Activated T-helper 1 cell treated with Interleukin-2 at 50 U/mL for 16 hours (primary cell): ENCODE results near the gene TNIP1.

Experiments used
- DNase-seq: peaks from one replicate; pipeline ENCODE4 v3.0.0-alpha.2; 2020; ENCODE audit warnings: low read depth

Gene TNIP1, protein sequence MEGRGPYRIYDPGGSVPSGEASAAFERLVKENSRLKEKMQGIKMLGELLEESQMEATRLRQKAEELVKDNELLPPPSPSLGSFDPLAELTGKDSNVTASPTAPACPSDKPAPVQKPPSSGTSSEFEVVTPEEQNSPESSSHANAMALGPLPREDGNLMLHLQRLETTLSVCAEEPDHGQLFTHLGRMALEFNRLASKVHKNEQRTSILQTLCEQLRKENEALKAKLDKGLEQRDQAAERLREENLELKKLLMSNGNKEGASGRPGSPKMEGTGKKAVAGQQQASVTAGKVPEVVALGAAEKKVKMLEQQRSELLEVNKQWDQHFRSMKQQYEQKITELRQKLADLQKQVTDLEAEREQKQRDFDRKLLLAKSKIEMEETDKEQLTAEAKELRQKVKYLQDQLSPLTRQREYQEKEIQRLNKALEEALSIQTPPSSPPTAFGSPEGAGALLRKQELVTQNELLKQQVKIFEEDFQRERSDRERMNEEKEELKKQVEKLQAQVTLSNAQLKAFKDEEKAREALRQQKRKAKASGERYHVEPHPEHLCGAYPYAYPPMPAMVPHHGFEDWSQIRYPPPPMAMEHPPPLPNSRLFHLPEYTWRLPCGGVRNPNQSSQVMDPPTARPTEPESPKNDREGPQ

DNA sequence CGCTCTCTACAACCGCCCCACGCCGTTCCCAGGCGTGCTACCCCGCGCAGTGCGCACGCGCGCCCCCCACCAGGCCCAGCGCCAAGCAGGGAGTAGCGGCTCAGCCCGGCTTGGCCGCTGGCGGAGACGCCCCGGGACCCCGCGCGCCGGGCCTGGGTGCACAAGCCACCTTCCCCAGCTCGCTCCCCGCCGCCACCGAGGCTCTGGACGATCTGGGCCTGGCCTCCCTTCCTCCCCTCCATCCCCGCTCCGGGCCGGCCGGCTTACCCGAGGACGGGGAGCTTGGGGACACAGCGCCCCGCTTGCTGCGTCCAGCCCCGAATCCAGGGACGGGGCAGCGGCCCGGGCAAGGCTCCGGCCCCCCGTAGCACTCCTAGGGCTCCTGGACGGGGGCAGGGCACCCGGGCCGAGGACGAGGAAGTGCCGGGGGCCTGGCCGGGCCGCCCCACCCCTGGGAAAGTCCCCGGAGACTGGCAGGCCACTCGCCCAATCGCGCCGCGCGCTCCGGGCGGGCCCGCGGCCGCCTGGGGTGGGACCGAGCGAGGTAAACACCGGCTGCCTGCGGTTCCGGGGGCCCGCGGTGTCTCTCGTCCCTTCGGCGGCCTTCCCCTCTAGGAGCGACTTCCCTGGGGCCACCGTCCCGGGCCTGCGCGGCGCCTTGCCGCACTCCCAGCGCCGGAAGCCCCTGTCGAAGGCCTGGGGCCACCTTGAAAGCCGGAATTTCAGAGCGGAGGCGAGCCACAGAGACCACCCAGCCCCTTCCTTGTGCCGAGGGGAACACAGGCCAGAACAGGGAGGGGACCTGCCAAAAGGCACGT is at the start of gene TNIP1:
TNIP1 (minus strand) TSS at position 422 of the 818 bp plus-strand sequence. CDS start 15,939 bp downstream, outside the sequence.
- peak; percentile 92 for DNase-seq

DNA sequence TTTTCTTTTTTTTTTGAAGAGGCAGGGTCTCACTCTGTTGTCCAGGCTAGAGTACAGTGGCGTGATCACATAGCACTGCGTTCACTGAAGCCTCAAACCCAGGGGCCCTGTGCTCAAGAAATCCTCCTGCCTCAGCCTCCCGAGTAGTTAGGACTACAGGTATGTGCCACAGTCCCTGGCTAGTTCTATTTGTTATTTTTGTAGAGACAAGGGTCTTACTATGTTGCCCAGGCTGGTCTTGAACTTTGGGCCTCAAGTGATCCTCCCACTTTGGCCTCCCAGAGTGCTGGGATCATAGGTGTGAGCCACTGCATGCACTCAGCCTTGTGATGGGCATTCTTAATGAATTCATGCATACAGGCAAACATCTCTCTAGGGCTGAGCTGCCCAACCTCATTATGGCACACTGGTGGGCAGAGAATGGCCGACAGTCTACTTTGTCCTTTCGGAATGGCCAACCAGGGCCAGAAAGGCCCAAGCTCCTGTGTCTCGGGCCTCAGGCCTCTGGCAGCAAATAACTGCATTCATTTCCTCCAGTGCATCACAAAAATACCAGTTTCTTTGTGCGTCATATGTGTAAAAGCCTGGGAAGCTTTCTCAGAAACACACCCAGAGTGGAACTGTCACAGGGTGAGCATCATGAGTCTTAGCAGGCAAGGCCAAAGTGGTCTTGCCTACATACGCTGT is 49.5 kb upstream of the TNIP1 start:
- no peak for DNase-seq

DNA sequence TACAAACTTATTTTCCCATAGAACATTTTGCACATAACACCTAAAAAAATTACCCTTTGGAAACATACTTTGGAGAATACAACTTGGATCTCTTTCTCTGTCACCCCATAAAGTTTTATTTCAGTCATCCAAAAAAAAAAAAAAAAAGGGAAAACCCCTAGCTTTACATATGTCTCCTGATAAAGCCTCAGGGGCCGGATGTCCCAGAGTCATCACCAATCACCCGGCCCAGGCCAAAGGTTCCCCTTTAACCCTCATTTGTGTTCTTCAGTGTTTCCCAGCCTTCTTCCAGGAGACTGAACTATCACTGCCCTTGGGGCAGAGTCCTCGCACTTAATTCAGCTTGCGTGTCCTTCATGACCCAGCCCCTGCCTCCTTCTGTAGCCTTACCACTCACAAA is 48.0 kb upstream of the TNIP1 start:
- no peak for DNase-seq

DNA sequence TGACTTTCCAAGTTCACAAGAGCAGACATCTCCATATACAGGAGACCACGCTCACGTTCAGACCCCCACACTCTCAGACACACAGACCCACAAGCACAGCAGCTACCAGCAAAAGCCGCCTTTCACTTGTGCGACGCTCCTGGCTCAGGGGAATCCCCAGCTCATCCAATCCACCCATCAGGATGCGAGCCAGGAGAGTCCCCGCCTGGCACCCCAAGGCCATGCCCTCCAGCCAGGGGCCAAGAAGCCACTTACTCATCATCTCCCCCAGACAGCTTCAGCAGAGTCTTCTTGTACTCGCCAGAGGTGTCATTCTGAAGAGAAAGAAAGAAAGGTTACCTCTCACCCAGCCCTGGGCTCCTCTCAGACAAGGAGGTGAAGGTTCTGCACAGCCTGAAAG is 47.1 kb upstream of the TNIP1 start:
- no peak for DNase-seq

DNA sequence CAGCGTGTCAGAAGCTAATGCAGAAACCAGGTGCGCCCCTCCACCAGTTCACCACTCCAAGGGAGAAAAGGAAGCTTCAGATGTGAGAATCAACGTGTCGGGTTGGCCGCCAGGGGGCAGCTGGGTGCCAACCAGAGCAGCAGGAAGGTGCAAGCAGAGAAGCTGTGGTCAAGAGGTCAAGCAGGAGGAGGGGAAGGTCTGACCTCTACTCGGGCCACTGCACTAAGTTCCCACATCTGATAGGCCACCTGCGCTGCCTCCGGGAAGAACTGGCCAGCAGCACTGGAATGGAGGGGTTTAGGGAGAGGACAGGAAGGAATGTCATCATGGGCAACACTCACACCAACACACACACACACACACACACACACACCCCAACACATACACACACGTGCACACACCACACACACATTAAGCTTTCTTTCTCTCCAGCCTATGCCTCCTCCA is 45.4 kb upstream of the TNIP1 start:
- peak; percentile 44 for DNase-seq

DNA sequence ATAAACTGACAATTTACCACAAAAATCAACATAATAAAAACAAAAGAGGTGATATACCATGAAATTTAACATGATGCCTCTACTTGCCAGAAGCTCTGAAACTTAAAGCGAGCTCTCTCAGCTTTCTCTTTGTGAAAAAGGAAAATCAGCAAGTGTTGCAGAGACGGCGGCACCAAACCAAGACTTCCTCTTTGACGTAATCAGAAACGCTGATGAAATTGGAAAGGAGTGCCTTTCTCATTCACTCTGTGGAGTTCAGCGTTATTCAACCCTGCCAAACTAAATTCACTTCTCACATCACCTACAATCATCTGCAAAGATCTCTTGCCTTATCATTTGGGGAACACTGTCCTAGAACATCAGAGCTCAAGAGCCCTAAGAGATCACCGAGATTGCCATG is 44.6 kb upstream of the TNIP1 start:
- no peak for DNase-seq

DNA sequence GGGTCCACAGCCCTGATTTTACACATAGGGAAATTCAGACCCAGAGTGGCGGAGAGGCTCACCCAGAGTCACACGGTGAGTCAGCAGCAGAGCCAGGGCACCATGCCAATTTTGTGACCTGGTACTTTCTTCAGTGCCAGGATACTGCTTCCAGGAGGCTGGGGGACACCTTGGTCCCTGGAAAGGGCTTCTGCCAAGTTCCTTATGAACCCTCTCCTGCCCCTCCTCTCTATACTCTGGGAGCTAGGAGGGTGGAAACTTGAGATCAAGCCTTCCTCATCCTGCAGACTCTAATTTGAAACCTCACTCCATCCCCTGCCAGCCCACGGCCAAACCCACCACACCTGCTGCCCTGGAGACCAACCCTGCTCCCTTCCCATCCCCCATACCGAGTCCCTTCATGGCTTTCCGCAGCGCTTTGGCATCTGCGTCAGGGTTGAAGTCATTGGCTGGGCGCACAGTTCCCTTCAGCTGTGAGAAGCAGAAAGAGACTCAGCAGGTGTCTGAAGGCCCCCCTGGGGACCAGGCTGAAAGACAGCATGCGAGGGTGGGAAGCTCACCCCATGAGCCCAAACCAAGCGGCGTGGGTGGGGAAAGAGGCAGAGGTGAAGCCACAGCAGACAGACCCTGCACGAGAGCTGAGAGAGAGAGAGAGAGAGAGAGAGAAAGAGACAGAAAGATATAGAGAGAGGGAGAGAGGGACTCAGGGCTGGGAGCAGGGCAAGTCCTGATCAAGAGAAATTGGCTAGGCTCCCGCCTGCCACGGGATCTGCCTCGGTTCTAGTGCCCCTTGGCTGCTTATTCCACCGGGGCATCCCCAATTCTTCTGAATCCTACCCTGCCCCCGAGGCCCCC is 43.3 kb upstream of the TNIP1 start:
- no peak for DNase-seq

DNA sequence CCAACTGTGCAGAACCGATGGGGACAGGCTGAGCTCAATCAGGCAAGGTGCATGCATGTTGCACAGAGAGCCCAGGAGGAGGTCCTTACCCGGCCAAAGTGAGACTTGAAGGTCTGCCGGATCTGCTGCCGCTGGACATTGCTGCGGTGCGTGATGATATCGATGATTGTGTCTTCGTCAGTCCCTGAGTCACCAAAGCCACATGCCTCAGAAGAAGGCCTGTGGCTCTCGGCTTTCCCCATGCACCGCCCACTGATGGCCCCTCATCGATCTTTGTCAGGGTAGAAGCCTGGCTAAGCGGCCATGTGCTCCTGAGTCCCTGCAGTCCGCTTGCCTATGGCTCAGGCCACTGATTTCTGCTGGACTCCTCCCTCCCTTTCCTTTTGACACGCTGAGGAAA is 42.0 kb upstream of the TNIP1 start:
- DNase-seq = no peak

DNA sequence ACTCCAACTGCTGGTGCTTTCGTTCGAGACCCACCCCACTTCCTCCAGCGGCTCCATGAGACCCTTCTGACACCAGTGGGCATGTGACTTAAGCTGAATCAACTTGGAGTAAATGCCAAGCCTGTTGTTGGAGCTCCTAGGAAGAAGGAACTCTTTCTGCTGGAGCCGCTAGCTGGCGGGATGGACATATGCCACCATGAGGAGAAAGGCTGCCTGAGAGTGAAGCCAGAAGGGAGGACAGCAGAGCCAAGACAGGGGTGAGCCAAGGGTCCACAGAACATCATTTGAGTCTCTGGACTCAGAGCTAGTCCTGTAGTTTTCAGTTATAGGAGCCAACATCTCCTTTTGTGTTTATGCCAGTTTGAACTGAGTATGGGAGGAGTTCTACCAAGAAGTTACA is 40.8 kb upstream of the TNIP1 start:
- DNase-seq = no peak

DNA sequence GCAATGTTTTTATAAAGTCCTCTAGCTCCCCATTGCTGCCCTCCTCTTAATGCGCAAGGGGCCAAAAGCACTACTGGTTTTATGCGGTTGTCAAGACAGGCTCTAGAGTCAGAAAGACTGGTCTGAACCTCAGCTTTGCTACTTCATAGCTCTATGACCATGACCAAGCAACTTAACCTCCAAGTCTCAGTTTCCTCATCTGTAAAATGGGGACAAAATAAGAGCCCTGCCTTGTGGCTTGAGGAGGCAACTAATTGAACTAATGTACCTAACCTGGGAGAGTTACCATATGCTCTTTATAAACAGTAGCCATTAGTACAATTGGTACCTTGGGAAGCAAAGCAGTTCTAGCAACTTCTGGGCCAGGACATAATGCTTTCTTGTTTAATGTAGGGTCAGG is 40.3 kb upstream of the TNIP1 start:
- no peak for DNase-seq

DNA sequence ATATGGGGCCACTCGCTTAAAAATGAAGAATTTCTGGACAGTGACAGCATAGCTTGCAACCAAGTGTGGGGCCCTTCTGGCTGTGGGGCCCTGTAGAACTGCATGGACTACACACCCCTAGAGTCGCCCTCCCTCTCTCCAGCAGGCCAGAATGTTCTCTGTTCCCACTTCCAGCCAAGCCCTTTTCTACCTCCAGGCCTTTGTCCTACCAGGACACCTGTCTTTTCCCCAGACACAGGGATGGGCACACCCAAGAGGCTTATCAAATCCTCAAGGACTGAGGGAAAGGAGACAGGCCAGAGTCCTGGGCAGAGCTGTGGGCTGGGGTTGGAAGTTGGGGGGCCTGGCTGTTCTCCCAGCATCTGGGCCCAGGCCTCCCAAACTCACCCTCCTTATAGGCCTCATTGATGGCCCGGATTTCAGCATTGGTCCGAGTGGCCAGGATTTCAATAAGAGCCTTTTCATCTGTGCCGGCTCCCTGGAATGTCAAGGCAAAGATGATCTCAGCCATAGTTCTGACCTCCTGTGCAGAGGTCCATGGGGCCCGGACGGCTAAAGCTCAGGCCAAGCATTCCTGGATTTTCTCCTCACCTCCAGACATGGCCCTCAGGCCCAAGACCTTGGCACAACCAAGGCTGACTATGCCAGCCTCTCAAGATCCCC is 38.2 kb upstream of the TNIP1 start:
- no peak for DNase-seq

DNA sequence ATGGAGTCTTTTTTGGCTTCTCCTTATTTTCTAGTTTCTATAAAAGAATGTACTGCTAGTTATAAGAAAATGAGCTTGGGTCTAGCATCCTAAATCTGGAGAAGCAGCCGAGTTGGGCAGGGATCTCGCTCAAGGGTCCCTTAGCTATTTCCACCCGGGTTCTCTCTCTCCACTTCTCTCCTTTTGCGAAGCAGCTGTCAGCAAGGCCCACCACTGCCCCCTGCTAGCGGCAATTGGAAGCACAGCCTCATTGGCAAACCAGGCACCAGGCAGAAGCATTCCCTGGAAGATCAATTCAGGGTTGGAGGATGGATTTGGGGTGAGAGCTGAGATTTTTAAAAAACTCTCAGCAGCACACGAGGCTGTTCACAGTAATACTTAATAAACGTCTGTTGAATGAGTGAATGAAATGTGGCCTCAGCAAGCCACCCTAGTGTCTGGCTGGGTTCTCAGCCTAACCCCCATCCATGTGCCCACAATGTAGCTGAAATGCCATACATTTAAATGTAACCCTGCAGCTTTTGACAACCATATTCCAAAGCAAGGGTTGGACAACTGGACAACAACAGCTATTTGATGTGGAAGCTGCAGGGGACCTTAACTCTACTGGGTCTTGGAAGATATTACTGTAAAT is 34.6 kb upstream of the TNIP1 start:
- DNase-seq = peak; percentile 51

DNA sequence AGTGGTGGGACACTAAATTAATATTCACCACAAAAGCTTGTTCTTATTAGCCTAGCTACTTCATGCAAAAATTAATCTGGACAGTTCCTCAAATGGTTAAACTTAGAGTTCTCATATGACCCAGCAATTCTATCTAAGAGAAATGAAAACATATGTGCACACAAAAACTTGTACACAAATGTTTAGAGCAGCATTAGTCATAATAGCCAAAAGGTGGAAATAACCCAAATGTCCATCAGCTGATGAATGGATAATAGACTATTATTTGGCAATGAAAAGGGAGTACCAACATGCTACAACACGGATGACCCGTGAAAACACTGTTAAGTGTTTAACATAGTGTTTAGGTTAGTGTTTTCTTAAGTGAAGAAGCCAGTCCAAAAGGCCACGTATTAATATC is 32.8 kb upstream of the TNIP1 start:
- DNase-seq = no peak

DNA sequence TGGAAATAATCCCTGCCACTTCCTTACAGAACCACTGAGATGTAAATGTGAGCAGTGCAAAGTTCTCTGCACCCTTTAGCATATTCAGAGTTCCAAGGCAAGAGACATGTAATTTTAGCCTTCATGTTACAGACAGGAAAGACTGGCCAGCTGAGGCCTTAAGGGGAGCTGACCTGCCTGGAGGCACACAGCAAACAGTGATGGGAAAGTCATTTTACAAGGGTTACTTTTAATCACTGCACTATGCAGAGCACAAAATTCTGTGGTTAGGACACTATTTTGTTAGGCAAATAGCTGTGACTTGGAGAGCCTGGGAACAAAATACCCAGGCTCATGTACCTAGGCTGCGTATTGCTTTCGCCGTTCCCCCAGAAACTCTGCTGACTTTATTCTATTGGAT is 30.2 kb upstream of the TNIP1 start:
- no peak for DNase-seq

DNA sequence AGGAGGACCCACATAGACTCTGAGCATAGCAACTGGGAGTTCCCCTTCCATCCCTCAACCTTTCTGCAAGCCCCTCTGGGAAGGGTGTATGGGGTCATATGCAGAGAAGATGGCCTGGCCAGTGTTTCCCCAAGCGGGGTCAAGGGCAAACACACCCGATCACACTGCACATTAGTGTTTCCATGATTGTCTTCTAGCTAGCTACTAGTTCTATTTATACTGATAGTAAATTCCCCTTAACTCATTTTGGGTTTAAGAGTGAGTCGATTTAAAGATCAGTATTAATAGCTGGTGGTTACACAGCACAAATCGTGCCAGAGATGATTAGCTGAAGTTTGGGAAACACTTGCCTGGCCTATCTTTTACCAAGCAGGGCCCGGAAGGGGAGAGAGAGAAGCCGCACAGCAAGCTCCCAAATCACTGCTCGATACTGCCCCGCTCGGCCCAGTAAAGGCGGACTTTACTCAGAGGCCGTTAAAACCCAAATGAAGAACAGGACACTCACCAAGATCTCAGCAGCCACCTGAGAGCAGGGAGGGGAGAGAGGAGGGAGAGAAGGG is 29.4 kb upstream of the TNIP1 start:
- DNase-seq = no peak

DNA sequence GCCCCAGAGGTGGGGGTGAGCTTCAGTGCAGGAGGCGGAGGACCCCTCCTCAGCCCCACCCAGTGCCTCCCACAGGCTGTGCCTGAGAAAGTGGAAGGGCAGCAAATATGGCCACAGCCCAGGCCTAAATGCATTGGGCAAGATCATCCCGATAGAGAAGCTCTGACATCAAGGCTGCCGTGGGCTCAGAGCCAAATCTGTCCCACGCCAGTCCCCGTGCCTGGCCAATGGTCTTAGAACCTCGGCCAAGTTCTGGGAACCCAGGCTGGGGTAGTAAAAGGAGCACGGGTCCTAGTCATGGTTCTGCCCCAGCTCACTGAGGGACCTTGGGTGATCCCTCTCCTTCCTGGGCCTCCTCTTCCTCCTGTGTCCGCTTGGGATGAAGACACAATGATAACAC is 27.7 kb upstream of the TNIP1 start:
- DNase-seq = no peak

DNA sequence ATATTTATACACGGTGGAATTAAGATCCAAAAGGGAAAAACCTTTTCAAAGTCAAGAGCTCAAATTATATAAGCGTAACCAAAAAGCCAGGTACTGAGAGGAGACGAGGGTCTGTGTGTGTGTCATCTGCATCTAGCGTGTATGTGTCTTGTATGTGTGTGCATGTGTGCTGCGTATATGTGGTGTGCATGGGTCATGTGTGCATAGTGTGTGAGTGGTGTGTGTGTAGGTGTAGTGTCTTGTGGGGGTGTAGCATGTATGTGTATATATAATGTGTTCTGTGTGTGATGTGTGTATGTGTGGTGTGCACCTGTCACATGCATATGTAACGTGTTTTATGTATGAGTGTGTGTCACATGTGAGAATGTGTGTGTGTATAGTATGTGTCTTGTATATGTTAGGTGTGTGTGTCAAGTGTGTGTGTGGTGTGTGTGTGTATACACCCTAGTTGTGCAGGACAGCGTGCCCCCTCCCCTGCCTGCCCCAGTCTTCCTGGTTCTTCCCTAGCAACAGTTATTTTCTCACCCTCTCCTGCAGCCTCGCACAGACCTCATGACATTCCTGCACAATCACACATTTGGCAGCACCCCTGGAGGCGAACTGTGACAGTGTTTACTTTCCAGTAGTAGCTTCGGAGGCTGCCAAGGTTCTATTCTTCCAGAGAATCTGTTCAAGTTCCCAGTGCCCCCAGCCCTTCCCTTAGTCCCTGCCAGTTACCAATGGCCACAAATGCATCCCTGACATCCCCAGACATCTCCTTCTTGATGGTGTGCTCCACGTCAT is 27.1 kb upstream of the TNIP1 start:
- DNase-seq = no peak

DNA sequence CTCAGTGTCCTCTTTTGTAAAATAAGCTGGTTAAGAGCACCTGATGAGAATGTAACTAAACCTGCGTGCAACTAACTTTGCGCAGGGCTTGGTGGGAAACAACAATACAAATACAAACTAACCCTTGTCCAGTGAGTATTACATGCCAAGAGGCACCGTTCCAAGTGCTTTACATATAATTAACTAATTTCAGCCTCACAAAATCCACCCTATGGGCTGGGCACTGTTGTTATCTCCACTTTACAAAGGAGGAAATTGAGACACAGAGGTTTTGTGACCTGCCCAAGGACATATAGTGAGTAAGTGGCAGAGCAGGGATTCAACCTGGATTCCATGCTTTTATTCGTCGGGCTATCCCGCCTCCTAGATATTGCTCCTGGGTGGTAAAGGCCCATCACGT is 26.2 kb upstream of the TNIP1 start:
- DNase-seq = no peak

DNA sequence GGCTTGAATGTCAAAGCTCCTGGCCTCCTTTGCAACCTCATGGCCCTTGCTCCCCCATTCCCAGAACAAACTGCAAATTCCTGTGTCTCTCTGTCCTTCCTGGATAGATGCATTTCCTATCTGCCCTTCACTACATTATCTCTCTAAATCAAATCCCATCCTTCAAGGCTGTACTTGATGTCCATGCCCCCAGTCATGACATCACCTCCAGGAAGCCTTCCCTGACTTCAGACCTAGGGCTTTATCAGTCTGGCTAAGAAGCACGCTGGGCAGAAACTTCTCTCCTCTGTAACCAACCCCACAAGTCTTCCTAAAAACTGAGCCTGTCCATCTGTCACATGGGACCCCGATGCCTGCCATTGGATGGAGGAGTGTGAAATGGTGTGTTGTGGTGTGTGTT is 25.7 kb upstream of the TNIP1 start:
- no peak for DNase-seq
